Stomach (tissue), 4 donors: ENCODE results near the gene ADAMTS12.

Experiments used
- POLR2A ChIP-seq, 4 donors: fragments of 450-650 bp; IDR thresholded peaks; one replicate each; pipeline ENCODE4 v1.6.1; 2016; ENCODE audit warnings: antibody characterized with exemption in 4 of 4, control low read depth in 2 of 4, mild to moderate bottlenecking in 1 of 4, moderate library complexity in 1 of 4
- TF ChIP-seq, protein P1 (sequence below), 7 experiments: fragments of 450-650 bp in 4 of 7; fragments of 200-600 bp in 3 of 7; sonication (generic) in 3 of 7; IDR thresholded peaks; one replicate each; pipeline ENCODE4 v1.5.1; 2016 to 2019; ENCODE audit warnings: antibody characterized with exemption in 7 of 7, control low read depth in 2 of 7, mild to moderate bottlenecking in 1 of 7

DNA sequence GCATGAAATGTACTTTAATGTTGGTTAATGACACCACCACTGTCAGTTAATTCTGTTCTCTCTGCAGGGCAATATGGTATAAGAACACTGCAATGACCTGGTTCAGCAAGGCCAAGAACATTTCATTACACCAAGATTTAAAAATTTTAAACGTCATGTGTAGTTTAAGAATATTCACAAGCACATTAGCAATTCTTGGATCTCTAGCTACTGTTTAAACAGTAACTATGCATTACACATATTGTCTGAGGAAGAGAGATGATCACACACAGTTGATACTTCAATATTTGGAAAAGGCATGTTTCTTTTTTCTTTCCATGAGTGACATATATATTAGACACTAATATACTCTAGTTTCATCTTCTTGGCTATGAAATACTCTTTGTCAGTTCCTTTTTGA, 143.0 kb downstream of the ADAMTS12 start:
- TF ChIP-seq, protein P1, sequence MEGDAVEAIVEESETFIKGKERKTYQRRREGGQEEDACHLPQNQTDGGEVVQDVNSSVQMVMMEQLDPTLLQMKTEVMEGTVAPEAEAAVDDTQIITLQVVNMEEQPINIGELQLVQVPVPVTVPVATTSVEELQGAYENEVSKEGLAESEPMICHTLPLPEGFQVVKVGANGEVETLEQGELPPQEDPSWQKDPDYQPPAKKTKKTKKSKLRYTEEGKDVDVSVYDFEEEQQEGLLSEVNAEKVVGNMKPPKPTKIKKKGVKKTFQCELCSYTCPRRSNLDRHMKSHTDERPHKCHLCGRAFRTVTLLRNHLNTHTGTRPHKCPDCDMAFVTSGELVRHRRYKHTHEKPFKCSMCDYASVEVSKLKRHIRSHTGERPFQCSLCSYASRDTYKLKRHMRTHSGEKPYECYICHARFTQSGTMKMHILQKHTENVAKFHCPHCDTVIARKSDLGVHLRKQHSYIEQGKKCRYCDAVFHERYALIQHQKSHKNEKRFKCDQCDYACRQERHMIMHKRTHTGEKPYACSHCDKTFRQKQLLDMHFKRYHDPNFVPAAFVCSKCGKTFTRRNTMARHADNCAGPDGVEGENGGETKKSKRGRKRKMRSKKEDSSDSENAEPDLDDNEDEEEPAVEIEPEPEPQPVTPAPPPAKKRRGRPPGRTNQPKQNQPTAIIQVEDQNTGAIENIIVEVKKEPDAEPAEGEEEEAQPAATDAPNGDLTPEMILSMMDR (IDR thresholded peaks at IDR 0.05): no peak
- TF ChIP-seq POLR2A (IDR thresholded peaks at IDR 0.05): no peak
